Lower leg skin (tissue), 4 donors: ENCODE measurements around the gene CTNS. TPM values are rescaled to one million over a fixed set of nuclear protein-coding genes. Genes with fewer than 3 reads are reported as not detected.

Experiments used
- DNase-seq, 2 donors: peaks; one replicate each; pipeline ENCODE4 v3.0.0-alpha.2; 2019; ENCODE audit warnings: low spot score in 2 of 2
- H3K4me3 ChIP-seq: fragments of 200-600 bp; sonication (generic); 2 replicates; pipeline ENCODE4 v1.5.1; 2017; ENCODE audit warnings: mild to moderate bottlenecking, low read depth; ENCODE audit not compliant: poor library complexity, severe bottlenecking
- POLR2A ChIP-seq, 2 donors: fragments of 450-650 bp; IDR thresholded peaks; one replicate each; pipeline ENCODE4 v1.6.1; 2016 to 2017; ENCODE audit warnings: antibody characterized with exemption in 2 of 2, mild to moderate bottlenecking in 1 of 2, moderate library complexity in 1 of 2
- WGBS, 2 donors: methylation state at CpG; one replicate each; pipeline ENCODE4 v1.1.5; 2018; 5-methylcytosine and 5-hydroxymethylcytosine counted together
- intact Hi-C: fragments of 100-400 bp; cut with DNase I; formaldehyde crosslinking; loops from one replicate; pipeline ENCODE4 v1.15.0; 2023; ENCODE audit warnings: low total_unique reads
- total RNA-seq, 4 donors: library from RNA; depleted of rRNA; stranded (reverse); fragments of >200 nt; gene quantifications; one replicate each; pipeline ENCODE4 v1.1.0, GENCODE V29; 2016
- TF ChIP-seq, protein P1 (sequence below), 3 donors: fragments of 450-650 bp; IDR thresholded peaks; one replicate each; pipeline ENCODE4 v1.5.1; 2016; ENCODE audit warnings: antibody characterized with exemption in 3 of 3, mild to moderate bottlenecking in 3 of 3, moderate library complexity in 2 of 3

CTNS gene
- total RNA-seq, 4 donors from 2014 or later: 23.7 to 40.0 (median 29.6) TPM

DNA sequence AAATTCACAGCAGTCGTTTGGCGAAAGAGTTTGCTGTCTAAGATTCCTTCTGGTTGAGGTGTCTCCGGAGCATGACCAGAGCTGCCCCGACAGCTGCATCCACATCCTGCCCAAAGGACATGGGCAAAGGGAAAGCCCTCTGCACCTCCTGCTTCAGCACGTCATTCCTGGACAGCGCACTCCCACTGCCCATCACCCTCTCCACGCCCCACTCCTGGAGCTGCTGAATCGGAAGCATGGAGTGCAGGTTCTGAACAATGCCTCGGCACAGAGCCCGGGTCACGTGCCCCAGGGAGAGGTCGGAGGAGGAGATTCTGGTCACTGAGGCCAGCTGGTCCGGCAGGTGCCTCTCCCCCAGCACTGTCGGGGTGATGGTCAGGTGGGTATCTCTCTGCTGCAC, 26.0 kb upstream of the CTNS start:
- WGBS, 2 donors: 86 to 89% methylated on average over 14 of the region's 14 CpGs
- H3K4me3 ChIP-seq: no peak overlapping the region
- DNase-seq: no peak
- TF ChIP-seq, protein P1, sequence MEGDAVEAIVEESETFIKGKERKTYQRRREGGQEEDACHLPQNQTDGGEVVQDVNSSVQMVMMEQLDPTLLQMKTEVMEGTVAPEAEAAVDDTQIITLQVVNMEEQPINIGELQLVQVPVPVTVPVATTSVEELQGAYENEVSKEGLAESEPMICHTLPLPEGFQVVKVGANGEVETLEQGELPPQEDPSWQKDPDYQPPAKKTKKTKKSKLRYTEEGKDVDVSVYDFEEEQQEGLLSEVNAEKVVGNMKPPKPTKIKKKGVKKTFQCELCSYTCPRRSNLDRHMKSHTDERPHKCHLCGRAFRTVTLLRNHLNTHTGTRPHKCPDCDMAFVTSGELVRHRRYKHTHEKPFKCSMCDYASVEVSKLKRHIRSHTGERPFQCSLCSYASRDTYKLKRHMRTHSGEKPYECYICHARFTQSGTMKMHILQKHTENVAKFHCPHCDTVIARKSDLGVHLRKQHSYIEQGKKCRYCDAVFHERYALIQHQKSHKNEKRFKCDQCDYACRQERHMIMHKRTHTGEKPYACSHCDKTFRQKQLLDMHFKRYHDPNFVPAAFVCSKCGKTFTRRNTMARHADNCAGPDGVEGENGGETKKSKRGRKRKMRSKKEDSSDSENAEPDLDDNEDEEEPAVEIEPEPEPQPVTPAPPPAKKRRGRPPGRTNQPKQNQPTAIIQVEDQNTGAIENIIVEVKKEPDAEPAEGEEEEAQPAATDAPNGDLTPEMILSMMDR (IDR thresholded peaks at IDR 0.05): no peak
- no peak for TF ChIP-seq POLR2A (IDR thresholded peaks at IDR 0.05)
- intact Hi-C loops: no loop called here

DNA sequence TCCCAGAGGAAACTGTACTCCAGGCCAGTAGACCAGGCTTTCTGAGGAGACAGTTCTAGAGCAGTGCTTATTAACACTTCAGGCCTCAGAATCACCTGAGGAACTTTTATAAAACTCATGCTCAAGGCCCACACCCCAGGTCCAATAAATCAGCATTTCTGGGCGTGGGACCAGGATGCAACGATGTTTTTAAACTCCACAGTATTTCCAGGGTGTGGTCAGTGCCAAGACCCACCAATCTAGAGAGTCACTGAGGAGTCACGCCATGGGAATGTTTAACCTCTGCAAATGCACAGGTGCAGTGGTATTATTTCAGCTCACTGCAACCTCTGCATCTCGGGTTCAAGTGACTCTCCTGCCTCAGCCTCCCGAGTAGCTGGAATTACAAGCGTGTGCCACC, 23.4 kb upstream of the CTNS start:
- H3K4me3 ChIP-seq: no peak overlapping the region
- WGBS, 2 donors: 79 to 88% methylated on average over 5 to 6 of the region's 6 CpGs
- no peak for DNase-seq
- intact Hi-C loops: no loop called here
- TF ChIP-seq, protein P1 (IDR thresholded peaks at IDR 0.05): no peak

DNA sequence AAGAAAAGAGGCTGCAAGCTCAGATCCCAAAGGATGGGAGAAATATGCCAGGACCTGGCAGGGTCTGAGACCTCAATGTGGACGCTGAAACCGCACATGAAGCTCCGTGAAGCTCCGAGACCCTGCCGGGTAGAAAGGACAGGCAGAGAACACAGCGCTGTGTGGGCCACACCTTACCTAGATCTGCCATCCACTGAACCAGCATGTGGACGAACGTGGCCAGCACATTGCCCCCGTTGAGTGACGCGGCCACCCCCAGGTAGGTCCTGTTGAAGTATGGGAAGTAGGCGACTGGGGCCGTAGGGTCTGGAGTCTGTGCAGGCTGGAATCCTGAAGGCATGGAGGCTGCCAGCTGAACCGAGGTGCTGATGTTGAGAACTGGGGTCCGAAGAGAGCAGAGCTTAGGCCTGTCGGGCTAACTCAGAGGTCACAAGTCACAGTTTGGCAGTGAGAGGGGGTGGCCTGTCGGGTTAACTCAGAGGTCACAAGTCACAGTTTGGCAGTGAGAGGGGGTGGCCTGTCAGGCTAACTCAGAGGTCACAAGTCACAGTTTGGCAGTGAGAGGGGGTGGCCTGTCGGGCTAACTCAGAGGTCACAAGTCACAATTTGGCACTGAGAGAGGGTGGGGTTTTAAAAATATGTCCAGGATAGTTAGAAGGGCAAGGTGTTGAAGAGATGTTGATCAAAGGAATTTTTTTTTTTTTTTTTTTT, 21.2 kb upstream of the CTNS start:
- TF ChIP-seq POLR2A (IDR thresholded peaks at IDR 0.05): no peak

DNA sequence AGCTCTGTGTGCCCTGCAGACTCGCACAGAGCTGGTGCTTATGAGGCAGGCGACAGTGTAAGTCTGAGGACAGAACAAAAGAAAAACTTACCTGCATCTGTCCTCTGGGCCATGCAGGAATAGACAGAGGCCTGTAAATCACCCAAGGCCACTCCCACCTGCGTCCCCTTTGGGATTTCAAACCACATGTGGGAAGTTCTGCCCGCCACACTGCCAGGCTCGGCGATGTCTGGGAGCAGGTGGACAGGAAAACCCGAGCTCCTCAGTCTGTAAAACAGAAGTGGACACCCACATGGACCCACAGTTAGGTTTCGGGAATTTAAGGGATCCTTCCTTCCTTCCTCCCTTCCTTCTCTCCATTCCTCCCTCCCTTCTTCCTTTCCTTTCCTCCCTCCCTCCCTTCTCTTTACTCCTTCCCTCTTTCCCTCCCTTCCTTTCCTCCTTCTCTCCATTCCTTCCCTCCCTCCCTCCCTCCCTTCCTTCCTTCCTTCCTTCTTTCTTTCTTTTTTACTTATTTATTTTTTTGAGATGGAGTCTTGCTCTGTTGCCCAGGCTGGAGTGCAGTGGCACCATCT, 15.3 kb upstream of the CTNS start:
- intact Hi-C loops: no loop called here
- no peak for TF ChIP-seq POLR2A (IDR thresholded peaks at IDR 0.05)
- TF ChIP-seq, protein P1 (IDR thresholded peaks at IDR 0.05): no peak
- H3K4me3 ChIP-seq: no peak overlapping the region
- WGBS, 2 donors: 94% methylated on average over 8 of the region's 8 CpGs
- no peak for DNase-seq

More for the DNA sequence above, 21.2 kb upstream of the CTNS start:
- H3K4me3 ChIP-seq: no peak overlapping the region
- intact Hi-C loops: no loop called here
- 96 to 97% methylated on average over 18 of the region's 18 CpGs for WGBS, 2 donors
- DNase-seq: no peak

DNA sequence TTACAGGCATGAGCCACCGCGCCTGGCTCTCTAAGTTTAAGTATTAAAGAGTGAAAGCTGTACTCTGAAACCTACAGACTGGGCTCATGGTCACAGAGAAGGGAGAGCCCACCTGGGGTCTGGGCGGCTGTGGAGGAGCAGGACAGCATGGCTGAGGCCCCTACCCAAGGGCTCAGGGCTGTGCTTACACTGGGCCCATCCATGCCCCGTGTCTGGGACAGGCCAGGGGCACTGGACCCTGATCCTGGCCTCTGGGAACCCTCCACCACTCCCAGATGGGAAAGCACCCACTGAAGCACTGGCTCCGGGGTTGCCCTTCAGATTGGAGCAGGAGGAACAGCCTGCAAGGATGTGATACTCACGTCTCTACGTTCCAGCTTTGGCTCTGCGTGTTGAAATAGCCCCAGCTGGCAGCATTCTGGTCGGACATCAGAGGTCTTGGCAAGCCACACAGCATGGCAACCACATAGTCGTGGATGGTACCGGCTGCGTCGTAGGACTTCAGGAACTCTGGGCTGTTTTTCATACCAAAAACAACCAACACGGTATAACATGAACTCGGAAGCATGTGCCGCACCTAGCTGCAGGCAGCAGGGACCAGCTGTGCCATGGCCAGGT, 13.5 kb upstream of the CTNS start:
- 93 to 94% methylated on average over 16 of the region's 16 CpGs for WGBS, 2 donors
- no peak overlapping the region for H3K4me3 ChIP-seq
- DNase-seq: no peak
- TF ChIP-seq POLR2A (IDR thresholded peaks at IDR 0.05): no peak
- TF ChIP-seq, protein P1 (IDR thresholded peaks at IDR 0.05): no peak
- intact Hi-C loops: no loop called here
